NCI-H1105 (cell line): ENCODE results near the gene PCA3.

Experiments
- DNase-seq: peaks from one replicate; lab custom pipeline; 2025; lab: John Stamatoyannopoulos, UW

PCA3 gene

DNA sequence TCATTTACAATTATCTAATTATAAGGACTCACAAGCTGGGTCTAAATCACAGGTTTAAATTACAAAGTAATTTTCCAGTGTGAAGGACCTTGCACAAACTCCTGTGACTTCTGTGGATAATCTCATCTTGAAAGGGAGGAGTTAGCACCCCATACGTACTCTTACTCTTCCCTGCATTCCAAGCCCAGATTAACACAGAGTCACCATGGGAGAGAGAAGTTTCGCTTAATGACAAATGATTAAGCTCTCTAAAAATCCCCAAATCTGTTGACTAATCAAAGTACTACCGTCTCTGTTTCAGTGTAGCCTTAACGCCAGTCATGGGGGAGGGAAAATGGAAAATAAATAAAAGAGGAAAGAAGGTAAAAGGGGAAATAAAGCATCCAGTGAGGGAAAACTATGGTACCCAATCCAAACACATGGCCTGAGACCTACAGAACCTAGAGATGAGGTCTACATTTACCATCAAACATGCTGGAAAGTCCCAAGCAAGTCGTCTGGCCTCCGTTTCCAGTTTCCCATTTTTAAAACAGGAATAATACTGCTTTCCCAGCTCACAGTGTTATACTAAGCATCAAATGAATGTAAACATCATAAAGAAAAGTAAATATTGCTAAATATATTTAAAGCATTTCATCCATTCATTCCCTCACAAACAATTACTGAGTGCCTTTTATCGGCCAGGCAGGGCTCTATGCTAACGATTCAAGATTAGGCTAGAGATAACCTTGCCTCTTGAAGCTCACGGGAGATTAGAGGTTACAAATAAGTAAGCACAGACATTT lies 63.2 kb downstream of the PCA3 start:
- no peak for DNase-seq

- no peak for DNase-seq
Measured at GRCh38 chr9:76828447-76828846, 64.2 kb downstream of the PCA3 start.

DNA sequence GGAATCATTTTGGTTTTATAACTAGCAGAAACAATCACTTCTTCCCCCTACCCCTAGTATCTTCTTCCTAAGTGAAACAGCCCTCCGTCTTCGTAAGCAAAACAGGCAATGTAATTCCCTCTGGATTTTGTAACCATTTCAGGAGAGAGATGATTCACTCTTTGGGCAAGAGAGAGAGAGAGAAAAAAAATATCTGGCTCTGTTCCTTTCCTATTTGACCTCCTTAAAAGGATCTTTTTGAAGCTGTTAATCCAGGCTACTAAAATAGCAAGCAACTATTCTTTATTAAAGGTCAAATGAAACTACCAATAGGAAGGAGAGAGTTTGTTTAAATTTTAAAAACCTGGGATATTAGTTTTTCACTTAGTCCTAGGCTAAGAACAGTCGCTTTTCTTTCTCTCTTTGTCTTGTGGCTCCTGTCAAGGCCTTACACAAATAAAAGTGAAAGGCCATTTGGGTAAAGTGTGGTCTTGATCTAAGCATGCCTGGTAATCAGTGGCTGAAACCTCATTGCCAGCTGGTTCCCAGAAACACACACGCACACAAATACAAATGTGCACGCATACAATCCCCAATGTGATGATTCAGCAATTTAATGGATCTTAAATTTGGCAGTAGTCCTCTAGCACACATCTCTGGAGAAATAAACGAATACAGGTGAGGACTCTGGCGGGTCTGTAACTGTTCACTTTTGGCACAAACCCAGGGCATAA lies 71.5 kb downstream of the PCA3 start:
- peak; percentile 5 for DNase-seq
